HEK293 (cell line): Measurements from ENCODE around the gene LCAT.

Source experiments
- CTCF ChIA-PET: fragments of 350-600 bp; formaldehyde crosslinking; extraction: SDS; loops from one replicate; lab custom pipeline; 2021; ENCODE audit warnings: antibody characterized with exemption; lab: Yijun Ruan, JAX
- POLR2A ChIA-PET: fragments of 300-600 bp; formaldehyde crosslinking; extraction: SDS; loops from one replicate; lab custom pipeline; 2020; ENCODE audit warnings: antibody characterized with exemption, inconsistent platforms; lab: Yijun Ruan, JAX
- H3K27ac ChIP-seq: fragments of 200-500 bp; sonication (Bioruptor generic); 2 replicates; pipeline ENCODE4 v1.5.1; 2014; ENCODE audit warnings: low read depth, low read length, control low read depth, inconsistent platforms; ENCODE audit errors: extremely low read depth
- H3K36me3 ChIP-seq, 2 experiments: fragments of 200-500 bp in 1 of 2; sonication (Bioruptor generic) in 1 of 2; 1 replicate in 1 of 2; 2 replicates in 1 of 2; pipeline ENCODE4 v1.5.1; 2014 to 2017; ENCODE audit warnings: inconsistent platforms in 2 of 2, low read length in 2 of 2; ENCODE audit not compliant: control insufficient read depth in 2 of 2, insufficient read depth in 1 of 2
- H3K4me1 ChIP-seq: fragments of 200-500 bp; sonication (Bioruptor generic); 2 replicates; pipeline ENCODE4 v1.5.1; 2014; ENCODE audit warnings: mild to moderate bottlenecking, low read length, inconsistent platforms; ENCODE audit not compliant: control insufficient read depth, insufficient read depth
- H3K4me3 ChIP-seq: 2 replicates; pipeline ENCODE4 v1.5.1; 2011; ENCODE audit warnings: low read depth, mild to moderate bottlenecking, control low read depth, low read length, moderate library complexity
- H3K9me3 ChIP-seq: fragments of 200-500 bp; sonication (Bioruptor generic); 2 replicates; pipeline ENCODE4 v1.5.1; 2014; ENCODE audit warnings: low read depth, low read length, inconsistent platforms; ENCODE audit not compliant: control insufficient read depth, insufficient read depth
- ATF2 ChIP-seq: fragments of 450-650 bp; formaldehyde crosslinking; IDR thresholded peaks from 2 replicates; pipeline ENCODE4 v1.5.1; 2016; ENCODE audit warnings: missing biosample characterization, missing genetic modification characterization, low read depth
- EGR2 ChIP-seq: fragments of 450-650 bp; formaldehyde crosslinking; IDR thresholded peaks from 2 replicates; pipeline ENCODE4 v1.5.1; 2016; ENCODE audit warnings: low read depth, missing biosample characterization, missing genetic modification characterization
- GLIS2 ChIP-seq: fragments of 450-650 bp; formaldehyde crosslinking; IDR thresholded peaks from 2 replicates; pipeline ENCODE4 v1.5.1; 2016; ENCODE audit warnings: missing biosample characterization, missing genetic modification characterization
- IKZF3 ChIP-seq: fragments of 450-650 bp; IDR thresholded peaks from 2 replicates; pipeline ENCODE4 v1.5.0; 2018; ENCODE audit warnings: missing biosample characterization, mild to moderate bottlenecking, missing genetic modification characterization, moderate library complexity
- MEIS1 ChIP-seq: sonication (generic); formaldehyde crosslinking; IDR thresholded peaks from 2 replicates; pipeline ENCODE4 v1.8.1; 2022; ENCODE audit warnings: missing genetic modification reagents, mild to moderate bottlenecking, borderline replicate concordance
- SP3 ChIP-seq: fragments of 450-650 bp; formaldehyde crosslinking; IDR thresholded peaks from 2 replicates; pipeline ENCODE4 v1.5.1; 2016; ENCODE audit warnings: missing biosample characterization, missing genetic modification characterization
- ZBTB26 ChIP-seq: fragments of 450-650 bp; formaldehyde crosslinking; optimal IDR thresholded peaks from 2 replicates; pipeline ENCODE3; 2016; ENCODE audit warnings: missing biosample characterization, mild to moderate bottlenecking, missing genetic modification characterization
- ZFP69B ChIP-seq: fragments of 450-650 bp; formaldehyde crosslinking; IDR thresholded peaks from 2 replicates; pipeline ENCODE4 v1.5.1; 2016; ENCODE audit warnings: missing biosample characterization, missing genetic modification characterization
- ZNF2 ChIP-seq: fragments of 450-650 bp; formaldehyde crosslinking; IDR thresholded peaks from 2 replicates; pipeline ENCODE4 v1.5.1; 2016; ENCODE audit warnings: missing biosample characterization, missing genetic modification characterization
- ZNF335 ChIP-seq: fragments of 450-650 bp; formaldehyde crosslinking; conservative IDR thresholded peaks from 2 replicates; pipeline ENCODE4 v1.5.1; 2016; ENCODE audit warnings: missing biosample characterization, missing genetic modification characterization
- ZNF394 ChIP-seq: fragments of 450-650 bp; formaldehyde crosslinking; IDR thresholded peaks from 2 replicates; pipeline ENCODE4 v1.5.1; 2016; ENCODE audit warnings: missing biosample characterization, missing genetic modification characterization, mild to moderate bottlenecking, moderate library complexity, borderline replicate concordance
- ZNF626 ChIP-seq: fragments of 450-650 bp; sonication (Bioruptor Pico); formaldehyde crosslinking; IDR thresholded peaks from 2 replicates; pipeline ENCODE4 v1.5.1; 2018; ENCODE audit warnings: missing biosample characterization, missing genetic modification characterization, inconsistent platforms
- ZNF664 ChIP-seq: fragments of 450-650 bp; formaldehyde crosslinking; IDR thresholded peaks from 2 replicates; pipeline ENCODE4 v1.5.1; 2016; ENCODE audit warnings: missing biosample characterization, missing genetic modification characterization
- ZNF692 ChIP-seq: fragments of 450-650 bp; formaldehyde crosslinking; IDR thresholded peaks from 2 replicates; pipeline ENCODE4 v1.5.1; 2016; ENCODE audit warnings: missing biosample characterization, missing genetic modification characterization
- ZNF76 ChIP-seq: fragments of 450-650 bp; formaldehyde crosslinking; IDR thresholded peaks from 2 replicates; pipeline ENCODE4; 2016; ENCODE audit warnings: low read depth, missing biosample characterization, missing genetic modification characterization, borderline replicate concordance
- ZSCAN18 ChIP-seq: fragments of 450-650 bp; formaldehyde crosslinking; IDR thresholded peaks from 2 replicates; pipeline ENCODE4 v1.5.1; 2016; ENCODE audit warnings: missing biosample characterization, missing genetic modification characterization
- ZSCAN30 ChIP-seq: fragments of 450-650 bp; IDR thresholded peaks from 2 replicates; pipeline ENCODE4 v1.5.1; 2018; ENCODE audit warnings: missing biosample characterization, mild to moderate bottlenecking, missing genetic modification characterization, moderate library complexity
- TF ChIP-seq, protein P1 (sequence below): fragments of 450-650 bp; formaldehyde crosslinking; IDR thresholded peaks from 2 replicates; pipeline ENCODE4 v1.5.1; 2017; ENCODE audit warnings: missing biosample characterization, mild to moderate bottlenecking, missing genetic modification characterization, moderate library complexity

Gene LCAT

GRCh38 chr16:67968400-67969253 lies 24.7 kb upstream of the LCAT start, which contains the start of gene SLC12A4 (continued):
- TF ChIP-seq ZNF394 (tag by site-specific recombination), result no peak
- peak; percentile 57 for TF ChIP-seq ZNF335
- TF ChIP-seq EGR2, result peak; percentile 35; the same call in 1 of the 2 replicates
- peak; percentile 95 for TF ChIP-seq SP3

GRCh38 chr16:67967958-67968399 lies 24.1 kb upstream of the LCAT start:
- Histone ChIP-seq H3K4me1 (no peaks in the 10 kb centered on the region; the same call in none of the 2 replicates), H3K36me3 (peaks cover 0 to 31% of the 10 kb centered on the region in 2 experiments; a peak in 1 of 3 replicates), H3K27ac (peak overlapping the region; percentile 80; the same call in 1 of the 2 replicates), H3K9me3 (no peaks in the 10 kb centered on the region), H3K4me3 (peak overlapping the region; percentile 68)
- TF ChIP-seq ZNF626 (tag by site-specific recombination) (no peak), ZNF335 (0 out of 2 replicates have a peak, but pooled peaks have one; percentile 2), ZNF664 (tag by site-specific recombination) (no peak), ZSCAN30 (tag by site-specific recombination) (0 out of 2 replicates have a peak, but pooled peaks have one; percentile 14), ATF2 (no peak), ZNF692 (tag by site-specific recombination) (peak; percentile 91), ZSCAN18 (tag by site-specific recombination) (no peak), IKZF3 (tag by site-specific recombination) (no peak), MEIS1 (CRISPR knock-in tag) (no peak), ZBTB26 (tag by site-specific recombination) (peak; percentile 93), ZNF76 (tag by site-specific recombination) (0 out of 2 replicates have a peak, but pooled peaks have one; percentile 29), GLIS2 (tag by site-specific recombination) (peak; percentile 16; the same call in 1 of the 2 replicates), ZNF2 (tag by site-specific recombination) (peak; percentile 10; the same call in 1 of the 2 replicates), ZFP69B (tag by site-specific recombination) (peak; percentile 72)
- TF ChIP-seq, protein P1, sequence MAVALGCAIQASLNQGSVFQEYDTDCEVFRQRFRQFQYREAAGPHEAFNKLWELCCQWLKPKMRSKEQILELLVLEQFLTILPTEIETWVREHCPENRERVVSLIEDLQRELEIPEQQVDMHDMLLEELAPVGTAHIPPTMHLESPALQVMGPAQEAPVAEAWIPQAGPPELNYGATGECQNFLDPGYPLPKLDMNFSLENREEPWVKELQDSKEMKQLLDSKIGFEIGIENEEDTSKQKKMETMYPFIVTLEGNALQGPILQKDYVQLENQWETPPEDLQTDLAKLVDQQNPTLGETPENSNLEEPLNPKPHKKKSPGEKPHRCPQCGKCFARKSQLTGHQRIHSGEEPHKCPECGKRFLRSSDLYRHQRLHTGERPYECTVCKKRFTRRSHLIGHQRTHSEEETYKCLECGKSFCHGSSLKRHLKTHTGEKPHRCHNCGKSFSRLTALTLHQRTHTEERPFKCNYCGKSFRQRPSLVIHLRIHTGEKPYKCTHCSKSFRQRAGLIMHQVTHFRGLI (tag by site-specific recombination), result peak; percentile 21; the same call in 1 of the 2 replicates
- POLR2A ChIA-PET, result interaction anchor here (0.9 kb wide), 1 partner anchor 31 kb away, joined by 3 read pairs; the partner anchor contains the start of gene PSMB10
- CTCF ChIA-PET, result no interaction called here
